SH-SY5Y (cell line): ENCODE measurements around the gene ZNF844.

Experiments
- GATA2 ChIP-seq: IDR thresholded peaks from 2 replicates; pipeline ENCODE4 v1.6.1; 2011; ENCODE audit warnings: mild to moderate bottlenecking, low read depth, low read length
- GATA3 ChIP-seq: IDR thresholded peaks from 2 replicates; pipeline ENCODE4 v1.6.1; 2011; ENCODE audit warnings: low read depth, mild to moderate bottlenecking, low read length, moderate library complexity

DNA sequence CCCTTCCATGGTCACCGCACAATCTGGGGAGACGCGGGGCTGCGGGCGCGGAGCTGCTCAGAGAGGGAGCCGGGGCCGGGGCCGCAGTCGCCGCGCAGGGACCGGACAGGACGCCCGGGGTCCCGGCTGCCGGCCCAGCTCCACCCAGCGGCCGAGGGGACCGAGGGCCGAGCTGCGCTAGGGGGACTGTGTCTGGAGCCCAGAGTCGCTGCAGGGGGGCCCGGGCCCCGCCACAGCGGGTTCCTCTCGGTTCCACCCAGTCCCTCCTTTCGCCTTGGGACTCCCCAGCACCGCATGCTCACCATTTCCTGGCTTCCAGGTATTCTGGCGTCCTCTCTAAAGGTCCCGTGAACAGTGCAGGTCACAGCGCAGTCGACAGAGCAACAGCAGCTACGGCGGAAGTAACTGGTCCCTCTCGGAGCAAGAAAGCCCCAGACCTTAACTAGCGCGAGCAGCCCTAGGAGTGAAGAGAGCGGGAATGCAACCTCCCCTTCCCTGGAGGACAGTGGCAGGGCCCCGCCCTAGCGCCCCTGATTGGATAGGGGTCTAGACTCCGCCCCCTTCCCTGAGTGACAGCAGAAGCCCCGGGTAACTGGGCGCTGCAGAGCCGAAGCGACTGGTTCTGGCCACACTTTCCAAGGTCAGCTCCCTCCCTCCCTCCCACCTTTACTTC lies 11.9 kb upstream of the ZNF844 start, which contains the start of gene ZNF878:
- TF ChIP-seq GATA3 (no peak), GATA2 (no peak)
